GM12892 (cell line): ENCODE measurements around the gene RBM26.

Experiments used
- POLR2A ChIP-seq: IDR thresholded peaks from 2 replicates; pipeline ENCODE4 v1.6.1; 2011; ENCODE audit warnings: low read depth, low read length, control low read depth
- POLR2AphosphoS5 ChIP-seq: IDR thresholded peaks from 2 replicates; pipeline ENCODE4 v1.6.1; 2011; ENCODE audit warnings: low read depth, low read length, control low read depth
- TAF1 ChIP-seq: IDR thresholded peaks from 2 replicates; pipeline ENCODE4 v1.6.1; 2011; ENCODE audit warnings: low read depth, mild to moderate bottlenecking, control low read depth, low read length, borderline replicate concordance

- TF ChIP-seq POLR2AphosphoS5 (no peak), POLR2A (no peak), TAF1 (no peak)
Measured at GRCh38 chr13:79380997-79381396, 25.1 kb downstream of the RBM26 start.
